ENCODE results near the gene PCDHB8.
"Not testable (repeated sequence)": the region's sequence is repeated elsewhere in the genome, so short reads cannot be mapped to it uniquely, and the experiment has no call there.

DNA sequence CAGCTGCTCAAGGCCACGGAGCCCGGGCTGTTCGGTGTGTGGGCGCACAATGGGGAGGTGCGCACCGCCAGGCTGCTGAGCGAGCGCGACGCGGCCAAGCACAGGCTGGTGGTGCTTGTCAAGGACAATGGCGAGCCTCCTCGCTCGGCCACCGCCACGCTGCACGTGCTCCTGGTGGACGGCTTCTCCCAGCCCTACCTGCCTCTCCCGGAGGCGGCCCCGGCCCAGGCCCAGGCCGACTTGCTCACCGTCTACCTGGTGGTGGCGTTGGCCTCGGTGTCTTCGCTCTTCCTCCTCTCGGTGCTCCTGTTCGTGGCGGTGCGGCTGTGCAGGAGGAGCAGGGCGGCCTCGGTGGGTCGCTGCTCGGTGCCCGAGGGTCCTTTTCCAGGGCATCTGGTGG is 11.5 kb downstream of the PCDHB8 start:
- TF ChIP-seq, protein P1, sequence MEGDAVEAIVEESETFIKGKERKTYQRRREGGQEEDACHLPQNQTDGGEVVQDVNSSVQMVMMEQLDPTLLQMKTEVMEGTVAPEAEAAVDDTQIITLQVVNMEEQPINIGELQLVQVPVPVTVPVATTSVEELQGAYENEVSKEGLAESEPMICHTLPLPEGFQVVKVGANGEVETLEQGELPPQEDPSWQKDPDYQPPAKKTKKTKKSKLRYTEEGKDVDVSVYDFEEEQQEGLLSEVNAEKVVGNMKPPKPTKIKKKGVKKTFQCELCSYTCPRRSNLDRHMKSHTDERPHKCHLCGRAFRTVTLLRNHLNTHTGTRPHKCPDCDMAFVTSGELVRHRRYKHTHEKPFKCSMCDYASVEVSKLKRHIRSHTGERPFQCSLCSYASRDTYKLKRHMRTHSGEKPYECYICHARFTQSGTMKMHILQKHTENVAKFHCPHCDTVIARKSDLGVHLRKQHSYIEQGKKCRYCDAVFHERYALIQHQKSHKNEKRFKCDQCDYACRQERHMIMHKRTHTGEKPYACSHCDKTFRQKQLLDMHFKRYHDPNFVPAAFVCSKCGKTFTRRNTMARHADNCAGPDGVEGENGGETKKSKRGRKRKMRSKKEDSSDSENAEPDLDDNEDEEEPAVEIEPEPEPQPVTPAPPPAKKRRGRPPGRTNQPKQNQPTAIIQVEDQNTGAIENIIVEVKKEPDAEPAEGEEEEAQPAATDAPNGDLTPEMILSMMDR (IDR thresholded peaks at IDR 0.05), result not testable (repeated sequence)
- TF ChIP-seq POLR2A (IDR thresholded peaks at IDR 0.05; ENCODE audit: low read depth); EP300 (IDR thresholded peaks at IDR 0.05); POLR2AphosphoS5 (IDR thresholded peaks at IDR 0.05): not testable (repeated sequence)

All from esophagus muscularis mucosa (tissue), 4 donors.